HepG2 (cell line): ENCODE measurements around the gene GYS1.

Experiments used
- MAF1 ChIP-seq: sonication (generic); formaldehyde crosslinking; IDR thresholded peaks from 2 replicates; pipeline ENCODE4 v1.5.0; 2020; ENCODE audit warnings: missing genetic modification reagents, borderline replicate concordance
- RFX5 ChIP-seq: IDR thresholded peaks from 2 replicates; pipeline ENCODE4 v1.6.1; 2011; ENCODE audit warnings: low read depth, low read length, improper control_type of control experiment

DNA sequence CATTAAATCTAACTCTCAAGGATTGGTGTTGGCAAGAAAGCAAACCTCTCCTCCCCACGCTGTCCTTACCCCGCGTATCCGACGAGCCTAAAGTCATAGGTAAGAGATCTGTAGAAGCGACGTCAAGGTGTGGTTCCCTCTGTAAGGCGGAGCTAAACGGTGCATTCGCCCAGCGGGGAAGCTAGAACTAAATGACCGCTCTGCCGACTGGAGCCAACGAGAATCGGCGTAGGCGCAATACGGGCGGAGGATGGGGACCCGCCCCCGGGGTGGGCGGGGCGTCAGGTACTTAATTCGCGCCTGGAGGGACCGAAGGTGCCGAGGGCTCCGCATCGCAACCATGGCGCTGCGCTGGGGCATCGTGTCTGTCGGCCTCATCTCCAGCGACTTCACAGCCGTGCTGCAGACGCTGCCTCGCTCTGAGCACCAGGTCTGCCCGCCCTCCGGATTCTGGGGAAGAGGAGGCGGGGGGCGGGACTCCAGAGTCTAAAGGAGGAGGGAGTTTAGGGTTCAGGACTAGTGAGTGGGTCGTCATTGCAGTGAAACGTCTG, 59.7 kb downstream of the GYS1 start, which contains the start of gene DHDH:
- TF ChIP-seq MAF1 (CRISPR knock-in tag) (no peak), RFX5 (no peak)
